Activated CD8-positive, alpha-beta memory T cell treated with anti-CD3 and anti-CD28 coated beads for 48 hours (primary cell): ENCODE results near the gene CD300C.
"Not testable (repeated sequence)": the region's sequence is repeated elsewhere in the genome, so short reads cannot be mapped to it uniquely, and the experiment has no call there.

ENCODE experiments used
- DNase-seq, 3 experiments: peaks; one replicate each; pipeline ENCODE4 v3.0.0-alpha.2; 2020; ENCODE audit warnings: low read depth in 2 of 3, low spot score in 2 of 3

Gene CD300C

DNA sequence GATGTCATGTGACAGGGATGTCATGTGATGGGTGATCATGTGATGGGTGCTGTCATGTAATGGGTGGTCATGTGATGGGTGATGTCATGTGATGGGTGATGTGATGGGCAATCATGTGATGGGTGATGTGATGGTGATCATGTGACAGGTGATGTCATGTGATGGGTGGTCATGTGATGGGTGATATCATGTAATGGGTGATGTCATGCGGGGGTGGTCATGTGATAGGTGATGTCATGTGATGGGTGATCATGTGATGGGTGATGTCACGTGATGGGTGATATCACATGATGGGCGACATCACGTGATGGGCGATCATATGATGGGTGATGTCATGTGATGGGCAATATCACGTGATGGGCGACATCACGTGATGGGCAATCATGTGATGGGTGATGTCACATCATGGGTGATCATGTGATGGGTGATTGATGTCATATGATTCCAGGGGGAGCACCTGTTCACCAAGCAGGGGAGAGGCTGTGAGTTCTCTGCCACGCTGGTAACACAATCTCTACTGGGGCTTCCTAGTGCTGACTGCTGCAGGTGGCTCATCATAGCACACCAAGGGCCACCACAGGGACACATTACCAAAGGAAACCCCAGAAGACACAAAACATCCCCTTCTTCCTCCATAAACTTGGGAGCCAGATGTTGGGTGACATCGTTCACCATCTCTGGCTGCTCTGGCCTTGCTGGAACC, 31.1 kb downstream of the CD300C start:
- DNase-seq = peak in 1 of 3 experiments; percentile 36

DNA sequence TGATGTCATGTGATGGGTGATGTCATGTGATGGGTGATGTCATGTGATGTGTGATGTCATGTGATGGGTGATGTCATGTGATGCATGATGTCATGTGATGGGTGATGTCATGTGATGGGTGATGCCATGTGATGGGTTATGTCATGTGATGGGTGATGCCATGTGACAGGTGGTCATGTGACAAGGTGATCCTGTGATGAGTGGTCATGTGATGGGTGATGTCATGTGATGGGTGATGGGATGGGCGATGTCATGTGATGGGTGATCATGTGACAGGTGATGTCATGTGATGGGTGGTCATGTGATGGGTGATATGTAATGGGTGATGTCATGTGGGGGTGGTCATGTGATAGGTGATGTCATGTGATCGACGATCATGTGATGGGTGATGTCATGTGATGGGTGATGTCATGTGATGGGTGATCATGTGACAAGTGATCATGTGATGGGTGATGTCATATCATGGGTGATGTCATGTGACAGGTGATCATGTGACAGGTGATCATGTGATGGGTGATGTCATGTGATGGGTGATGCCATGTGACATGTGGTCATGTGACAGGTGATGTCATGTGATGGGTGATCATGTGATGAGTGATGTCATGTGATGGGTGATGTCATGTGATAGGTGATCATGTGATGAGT, 31.8 kb downstream of the CD300C start:
- peak in 1 of 3 experiments; percentile 42 for DNase-seq

DNA sequence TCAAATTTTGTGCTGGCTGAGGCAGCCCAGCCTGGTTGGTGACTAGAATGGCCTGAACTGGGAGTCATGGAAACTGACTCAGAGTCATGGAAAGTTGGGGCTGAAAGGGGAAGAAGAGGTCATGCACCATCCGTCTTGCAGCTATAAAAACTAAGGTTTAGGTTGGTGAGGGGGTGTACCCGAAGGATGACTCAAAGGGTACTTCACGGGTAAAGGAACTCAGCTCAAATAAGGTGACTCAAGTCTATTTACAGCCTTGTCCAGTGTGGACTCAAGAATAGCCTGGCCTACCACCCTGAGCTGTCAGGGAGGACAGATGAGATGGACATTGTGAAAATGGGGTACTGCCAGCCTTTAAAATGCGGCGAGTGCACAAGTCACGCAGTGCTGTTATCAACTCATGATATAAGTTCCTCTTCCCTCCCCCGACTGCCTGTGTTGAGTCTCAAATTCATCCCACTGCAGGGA, 33.3 kb downstream of the CD300C start:
- peak in 1 of 3 experiments; percentile 36 for DNase-seq

DNA sequence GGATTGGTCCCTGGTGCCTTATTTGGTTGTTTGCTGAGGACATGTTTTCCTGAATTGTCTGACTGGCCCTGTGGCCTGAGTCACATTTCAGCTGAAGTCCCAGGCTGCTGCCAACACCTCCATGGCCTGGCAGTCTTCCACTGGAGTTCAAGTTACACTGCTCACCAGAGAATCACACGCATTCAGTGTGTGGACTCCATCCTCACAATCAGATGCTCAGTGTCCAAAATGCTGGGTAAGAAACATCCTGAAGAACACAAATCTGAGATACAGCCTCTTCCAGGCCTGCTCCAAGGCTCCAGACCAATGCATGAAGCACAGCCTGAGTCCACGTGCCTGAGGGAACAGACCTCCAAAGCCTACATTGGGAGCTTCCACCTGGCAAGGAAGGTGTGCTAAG, 33.9 kb downstream of the CD300C start:
- DNase-seq = no peak

DNA sequence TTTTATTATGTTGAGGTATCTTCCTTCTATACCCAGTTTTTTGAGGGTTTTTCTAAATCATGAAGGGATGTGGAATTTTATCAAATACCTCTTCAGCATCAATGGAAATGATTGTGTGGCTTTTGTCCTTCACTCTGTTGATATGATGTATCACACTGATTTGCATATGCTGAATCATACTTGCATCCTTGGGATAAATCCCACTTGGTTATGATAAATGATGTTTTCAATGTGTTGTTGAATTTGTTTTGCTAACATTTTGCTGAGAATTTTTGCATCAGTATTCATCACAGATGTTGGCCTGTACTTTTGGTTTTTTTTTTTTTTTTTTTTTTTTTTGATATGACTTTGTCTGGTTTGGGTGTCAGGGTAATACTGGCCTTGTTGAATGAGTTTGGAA, 37.8 kb downstream of the CD300C start:
- DNase-seq = no peak

DNA sequence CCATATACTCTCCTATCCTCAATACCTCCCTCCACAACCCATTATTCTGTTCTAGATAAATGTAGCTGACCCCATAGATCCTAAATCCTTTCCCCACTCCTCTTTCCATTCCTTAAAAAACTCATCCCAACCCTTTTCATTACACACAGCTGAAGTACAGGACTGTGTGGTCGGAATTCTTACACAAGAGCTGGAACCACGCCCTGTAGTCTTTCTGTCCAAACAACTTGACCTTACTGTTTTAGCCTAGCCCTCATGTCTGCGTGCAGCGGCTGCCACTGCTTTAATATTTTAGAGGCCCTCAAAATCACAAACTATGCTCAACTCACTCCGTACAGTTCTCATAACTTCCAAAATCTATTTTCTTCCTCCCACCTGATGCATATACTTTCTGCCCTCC, 42.0 kb downstream of the CD300C start:
- not testable (repeated sequence) for DNase-seq

DNA sequence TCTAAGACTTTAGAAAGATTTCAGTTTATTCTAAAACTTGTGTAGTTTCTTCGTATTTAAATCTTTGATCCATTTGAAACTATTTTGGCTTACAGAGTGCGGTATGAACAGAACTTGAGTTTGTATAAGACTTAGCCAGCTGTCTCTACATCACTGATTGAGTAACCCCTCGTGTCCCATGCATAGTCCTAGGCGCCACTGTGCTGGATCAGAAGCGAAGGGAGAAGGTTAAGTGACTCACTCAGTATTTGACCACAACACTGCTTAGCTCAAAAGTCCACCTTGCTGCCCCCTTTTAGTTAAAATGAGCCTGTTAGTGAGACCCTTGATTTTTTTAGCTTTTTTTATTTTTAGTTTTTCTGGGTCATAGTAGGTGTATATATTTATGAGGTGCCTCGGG, 43.1 kb downstream of the CD300C start:
- no peak for DNase-seq

DNA sequence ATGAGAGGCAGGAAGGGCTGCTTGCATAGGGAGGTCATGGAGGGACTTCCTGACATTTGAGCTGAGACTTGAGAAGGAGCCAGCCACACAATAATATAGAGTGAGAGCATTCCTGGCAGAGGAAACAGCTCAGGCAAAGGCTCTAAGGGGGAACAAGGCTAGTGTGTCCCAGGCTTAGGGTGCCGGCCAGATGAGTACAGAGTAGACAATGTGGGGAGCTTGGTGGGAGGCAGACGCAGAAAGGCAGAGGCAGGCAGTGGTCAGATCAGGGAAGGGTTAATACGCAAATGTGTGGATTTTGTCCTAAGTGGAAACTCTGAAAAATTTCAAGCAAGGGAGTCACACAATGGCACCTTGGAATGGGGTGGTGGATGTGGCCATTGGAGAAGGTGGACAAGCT, 45.9 kb downstream of the CD300C start:
- no peak for DNase-seq

DNA sequence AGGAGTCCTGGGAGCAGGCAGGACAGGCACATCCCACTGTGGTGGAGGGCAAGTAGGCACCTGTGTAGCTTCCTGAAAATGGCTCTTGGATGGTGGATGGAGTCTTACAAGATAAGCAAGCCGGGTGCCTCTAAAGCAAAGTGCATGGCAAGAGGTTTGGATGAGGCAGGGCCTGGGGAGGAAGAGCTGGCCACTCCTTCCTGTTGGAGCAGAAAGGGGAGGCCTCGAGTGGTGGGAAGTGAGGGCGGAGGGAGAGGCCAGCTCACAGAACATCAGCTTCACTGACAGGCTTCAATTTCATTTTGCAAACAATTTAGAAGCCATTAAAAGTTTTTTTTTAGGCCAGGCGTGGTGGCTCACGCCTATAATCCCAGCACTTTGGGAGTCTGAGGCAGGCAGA, 48.4 kb downstream of the CD300C start:
- no peak for DNase-seq

DNA sequence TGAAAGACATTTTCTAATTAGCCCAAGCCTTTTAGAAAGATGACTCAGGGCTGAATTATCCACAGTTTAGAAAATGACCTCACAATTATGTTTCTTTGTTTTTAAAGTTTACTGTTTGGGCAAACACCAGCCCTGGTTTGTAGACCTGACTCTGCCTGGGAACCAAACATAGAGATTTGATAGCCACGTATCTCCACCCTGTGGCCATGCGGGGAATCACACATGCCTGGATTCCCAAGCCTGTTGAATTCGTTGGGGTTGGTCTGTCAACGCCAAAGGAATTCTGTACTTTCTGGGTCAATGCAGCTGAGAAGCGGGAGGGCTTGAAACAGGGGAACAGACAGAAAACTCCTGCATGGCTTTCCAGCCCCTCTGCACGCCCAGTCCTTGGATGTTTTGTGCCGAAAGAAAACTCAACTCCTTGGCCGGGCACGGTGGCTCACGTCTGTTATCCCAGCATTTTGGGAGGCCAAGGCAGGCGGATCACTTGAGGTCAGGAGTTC, 52.5 kb downstream of the CD300C start:
- DNase-seq = peak in 1 of 3 experiments; percentile 34

DNA sequence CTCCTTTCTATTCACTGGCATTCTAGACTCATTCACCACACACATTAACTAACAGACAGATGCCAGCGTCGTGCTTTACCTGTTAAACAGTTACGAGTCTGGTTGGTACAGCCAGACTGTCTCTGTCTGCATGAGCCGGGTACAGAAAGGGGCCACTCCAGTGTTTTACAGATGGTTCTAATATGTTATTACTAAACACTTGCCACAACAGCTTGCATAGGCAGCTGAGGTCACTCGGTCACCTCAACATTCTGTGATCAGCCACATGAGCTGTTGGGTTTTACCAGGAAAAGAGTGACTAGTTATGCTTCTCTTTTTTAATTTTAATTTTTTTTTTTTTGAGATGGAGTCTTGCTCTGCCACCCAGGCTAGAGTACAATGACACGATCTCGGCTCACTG, 54.3 kb downstream of the CD300C start:
- no peak for DNase-seq
